Psoas muscle (tissue), 8 donors: ENCODE measurements around the gene ETFRF1. TPM values are rescaled to one million over a fixed set of nuclear protein-coding genes. Genes with fewer than 3 reads are reported as not detected.

Experiments used
- ATAC-seq, 4 donors: fragments of 200-7000 bp; cut with Tn5 transposase; one replicate each; pipeline ENCODE4 v1.9.1; 2020; ENCODE audit warnings: moderate library complexity in 3 of 4, mild to moderate bottlenecking in 2 of 4
- DNase-seq, 2 donors: peaks; one replicate each; pipeline ENCODE4 v3.0.0-alpha.2; 2020
- H3K27ac ChIP-seq: fragments of 200-600 bp; one replicate; pipeline ENCODE4 v1.8.0; 2022
- H3K27me3 ChIP-seq, 3 donors: fragments of 200-600 bp in 1 of 3; one replicate each; pipeline versions ENCODE4 v1.6.1 to v1.8.0; 2013 to 2022; ENCODE audit warnings: low read length in 2 of 3, mild to moderate bottlenecking in 2 of 3, moderate library complexity in 1 of 3; ENCODE audit not compliant: insufficient read depth in 3 of 3
- H3K36me3 ChIP-seq, 2 donors: fragments of 200-600 bp in 1 of 2; one replicate each; pipeline versions ENCODE4 v1.6.1 to v1.8.0; 2013 to 2022; ENCODE audit warnings: low read depth in 1 of 2, mild to moderate bottlenecking in 1 of 2, moderate library complexity in 1 of 2; ENCODE audit not compliant: insufficient read depth in 1 of 2
- H3K4me1 ChIP-seq: fragments of 200-600 bp; one replicate; pipeline ENCODE4 v1.8.0; 2022
- H3K4me3 ChIP-seq: fragments of 200-600 bp; one replicate; pipeline ENCODE4 v1.8.0; 2022; ENCODE audit warnings: mild to moderate bottlenecking
- H3K9me3 ChIP-seq: fragments of 200-600 bp; one replicate; pipeline ENCODE4 v1.8.0; 2022
- CTCF ChIP-seq: fragments of 200-600 bp; IDR thresholded peaks from one replicate; pipeline ENCODE4 v1.8.0; 2022; ENCODE audit warnings: antibody characterized with exemption
- WGBS, 3 donors: extraction: QIAGEN DNeasy Blood & Tissue Kit; methylation state at CpG; one replicate each; pipeline versions ENCODE4 v1.1.6 to v1.1.7; 2013; 5-methylcytosine and 5-hydroxymethylcytosine counted together
- intact Hi-C, 2 donors: fragments of 100-400 bp; cut with DNase I; formaldehyde crosslinking; loops; one replicate each; pipeline versions ENCODE4 v1.11.0 to v1.14.2; 2022
- long read RNA-seq, 2 donors: library from polyadenylated mRNA; unstranded; transcript quantifications; one replicate each; pipeline ENCODE4 v2.0.0, GENCODE V29; 2021
- polyA plus RNA-seq, 3 donors: library from polyadenylated mRNA; stranded (reverse); fragments of 200-250 nt; gene quantifications; one replicate each; pipeline ENCODE4 v1.2.3, GENCODE V29; 2013
- total RNA-seq, 4 donors: library from RNA; stranded (reverse); fragmentation: NEBNext Ultra II Directional in 2 of 4; extraction: Animal tissue kit (Norgen Biotek cat#: 25700) in 2 of 4; gene quantifications; one replicate each; pipeline versions ENCODE4 v1.2.1 to v1.2.4, GENCODE V29; 2021 to 2023
- donor health status: healthy with polysubstance abuse.
- donor health status: DM: no; HTN: no; CAD: no; lungs with moderate emphysema.
- donor health status: Bipolar disorder and iron deficiency.
- donor health status: healthy.
- donor health status: DM: yes; HTN: yes; CAD: no.
- donor health status: DM: no; HTN: no; CAD: no.
- donor health status: DM: no; HTN: no; CAD: no.
- donor health status: DM: yes; HTN: yes; CAD: no.

The ETFRF1 gene
- 10 to 100 TPM; 38.9 to 73.0 (median 54.3) TPM for total RNA-seq
- polyA plus RNA-seq = 10 to 100 TPM; 27.2 to 69.4 (median 64.2) TPM
- long read RNA-seq, donor 1, transcript ETFRF1-211 (3 exons, 1,259 nt) = minor isoform, 10 of 36 reads
- long read RNA-seq, donor 1, transcript ETFRF1-201 (3 exons, 1,134 nt) = major isoform, 23 of 36 reads
- long read RNA-seq, donor 1, partial matches to known transcripts = 0 of 36 reads
- long read RNA-seq, donor 1, other reads (novel, unspliced or antisense) = 1 of 36 reads
- long read RNA-seq, donor 2, transcript ETFRF1-201 (3 exons, 1,134 nt) = major isoform, 24 of 33 reads
- long read RNA-seq, donor 2, transcript ETFRF1-211 (3 exons, 1,259 nt) = minor isoform, 6 of 33 reads
- long read RNA-seq, donor 2, partial matches to known transcripts = 0 of 33 reads
- long read RNA-seq, donor 2, other reads (novel, unspliced or antisense) = 2 of 33 reads

DNA sequence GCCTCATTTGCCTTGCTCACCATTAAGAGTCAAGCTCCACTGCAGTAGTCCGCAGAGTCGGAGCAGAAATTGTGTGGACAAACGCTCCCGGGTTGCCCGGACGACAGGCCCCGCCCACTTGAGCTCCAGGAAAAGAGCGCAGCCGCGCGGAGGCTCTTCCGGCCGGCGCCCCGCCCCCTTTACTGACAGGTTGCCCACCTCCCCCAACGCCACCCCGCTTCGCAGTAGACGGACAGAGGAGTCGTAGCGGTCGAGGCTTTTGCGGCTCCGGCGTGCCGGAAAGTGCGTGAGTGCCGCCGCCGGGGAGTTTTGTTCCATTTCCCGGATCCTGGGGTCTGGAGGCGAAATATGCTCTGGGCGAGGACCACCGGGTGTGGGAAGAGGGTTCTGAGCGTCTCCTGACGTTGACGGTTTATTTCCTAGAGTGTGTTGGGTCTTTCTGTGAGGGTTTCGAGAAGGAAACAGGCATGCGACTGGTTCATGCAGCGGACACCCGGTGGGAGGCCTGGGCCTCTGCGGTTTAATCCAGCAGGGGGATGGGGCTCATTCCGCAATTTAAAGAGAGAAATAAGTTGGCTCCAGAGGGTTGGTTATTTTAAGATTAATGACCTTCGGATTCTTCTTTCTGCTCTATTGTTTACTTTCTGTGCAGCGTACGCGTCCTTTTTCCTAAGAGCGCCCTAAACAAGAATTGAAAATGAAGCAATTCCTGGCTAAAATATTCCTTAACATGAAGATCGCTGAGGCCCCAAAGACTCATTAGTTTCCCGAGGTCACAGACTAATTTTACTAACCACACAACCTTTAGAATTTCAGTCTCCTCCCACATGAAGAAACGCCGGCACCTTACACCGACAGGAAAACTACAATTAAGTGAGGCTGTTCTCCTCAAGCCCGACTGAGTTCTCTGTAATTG, at the start of gene ETFRF1, which contains the start of gene DNAI7:
ETFRF1 (plus strand) TSS at position 182 of the 916 bp plus-strand sequence. CDS start 8,720 bp downstream, outside the sequence.
DNAI7 (minus strand) TSS at position 105 of the 916 bp plus-strand sequence; CDS start at position 23, 82 bp downstream.
- H3K27ac ChIP-seq = peak within 1 kb of the TSS; percentile 95
- TF ChIP-seq CTCF = peak; percentile 3
- ATAC-seq (peak; percentile 100), DNase-seq (peak; percentile 99)
- no peaks in the 10 kb centered on the region for H3K27me3 ChIP-seq
- H3K4me1 ChIP-seq = peaks cover 26% of the 10 kb centered on the region
- H3K36me3 ChIP-seq = peaks cover 0 to 4% of the 10 kb centered on the region in 2 donors
- intact Hi-C loops = loop anchor here in 1 of 2 donors (5.0 kb wide), 1 partner anchor 57 kb away; the partner anchor contains the start of gene KRAS
- no peaks in the 10 kb centered on the region for H3K9me3 ChIP-seq
- 0% methylated on average over 54 of the region's 54 CpGs for WGBS, 3 donors
- peak within 1 kb of the TSS; percentile 92 for H3K4me3 ChIP-seq

DNA sequence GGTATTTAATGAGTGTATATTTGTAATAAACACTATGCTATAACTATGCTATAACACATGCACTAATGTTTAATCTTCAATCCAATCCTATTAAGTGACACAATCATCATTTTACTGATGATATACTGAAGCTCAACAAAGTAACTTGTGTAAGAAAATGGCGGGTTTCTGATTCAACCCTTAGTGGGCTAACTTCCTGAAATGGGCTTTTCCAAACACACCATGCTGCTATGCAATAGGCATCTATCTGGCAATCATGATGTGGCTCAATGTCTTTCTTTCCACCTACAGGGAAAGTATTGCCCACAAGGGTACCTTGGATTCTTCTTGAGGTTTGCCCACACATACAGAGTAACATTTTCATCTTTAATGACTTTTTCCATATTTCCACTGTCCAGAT, 48.4 kb upstream of the ETFRF1 start:
- no peak for TF ChIP-seq CTCF
- H3K36me3 ChIP-seq = no peaks in the 10 kb centered on the region
- no peaks in the 10 kb centered on the region for H3K9me3 ChIP-seq
- intact Hi-C loops = no loop called here
- H3K27ac ChIP-seq = no peak overlapping the region
- ATAC-seq (no peak), DNase-seq (no peak)
- H3K4me1 ChIP-seq = no peaks in the 10 kb centered on the region
- WGBS, 3 donors = 93 to 100% (median 99%) methylated on average over 1 of the region's 1 CpG
- H3K4me3 ChIP-seq = no peak overlapping the region
- H3K27me3 ChIP-seq = peaks cover 0 to 2% (median 0%) of the 10 kb centered on the region in 3 donors

DNA sequence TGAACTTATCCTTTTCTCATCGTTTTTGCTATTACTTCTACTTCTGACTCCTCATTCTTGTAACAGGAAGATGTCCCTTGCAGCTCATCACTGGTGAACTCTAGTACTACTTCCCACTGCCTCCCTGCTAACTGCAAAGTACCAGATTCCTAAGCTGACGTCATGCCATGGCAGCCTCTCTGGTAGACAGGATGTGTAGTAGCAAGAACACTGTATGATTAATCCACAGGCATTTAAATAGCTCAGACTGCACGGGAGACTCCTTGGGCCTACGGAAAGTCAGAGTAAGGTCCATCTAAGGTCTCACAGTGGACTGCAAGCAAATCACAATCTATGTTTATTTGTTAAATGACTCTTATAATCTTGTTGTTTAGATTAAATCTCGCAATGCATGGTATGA, 43.6 kb upstream of the ETFRF1 start:
- H3K27me3 ChIP-seq = no peaks in the 10 kb centered on the region
- no peak for TF ChIP-seq CTCF
- H3K4me1 ChIP-seq = no peaks in the 10 kb centered on the region
- ATAC-seq = peak in 1 of 4 donors; percentile 28
- DNase-seq = peak in 1 of 2 donors; percentile 26
- no peaks in the 10 kb centered on the region for H3K36me3 ChIP-seq
- H3K4me3 ChIP-seq = no peak overlapping the region
- H3K9me3 ChIP-seq = no peaks in the 10 kb centered on the region
- WGBS, 3 donors = 38 to 47% (median 44%) methylated on average over 5 of the region's 5 CpGs
- no peak overlapping the region for H3K27ac ChIP-seq
- intact Hi-C loops = no loop called here

DNA sequence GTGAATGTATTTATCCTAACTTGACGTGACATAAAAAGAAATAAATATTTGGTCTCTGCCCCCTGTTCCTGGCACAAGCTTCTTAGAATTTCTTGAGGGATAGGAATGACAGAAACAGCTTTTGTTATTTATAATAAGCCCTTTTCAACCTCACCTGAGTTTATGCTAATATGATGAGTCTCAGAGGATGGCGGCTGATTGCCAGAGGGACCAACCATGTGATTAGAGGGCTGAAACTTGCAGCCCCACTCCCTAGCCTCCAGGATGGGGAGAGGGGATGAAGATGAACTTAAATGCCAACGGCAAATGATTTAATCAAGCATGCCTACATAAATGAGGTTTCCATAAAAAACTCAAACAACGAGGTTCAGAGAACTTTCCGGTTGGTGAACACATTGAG, 43.0 kb upstream of the ETFRF1 start:
- Histone ChIP-seq H3K36me3 (no peaks in the 10 kb centered on the region), H3K27me3 (no peaks in the 10 kb centered on the region), H3K9me3 (no peaks in the 10 kb centered on the region), H3K4me3 (no peak overlapping the region), H3K4me1 (no peaks in the 10 kb centered on the region), H3K27ac (no peak overlapping the region)
- ATAC-seq = no peak
- 71 to 89% (median 75%) methylated on average over 5 of the region's 5 CpGs for WGBS, 3 donors
- DNase-seq = no peak
- intact Hi-C loops = no loop called here
- no peak for TF ChIP-seq CTCF
